Pulmonary artery endothelial cell (primary cell): ENCODE data around the gene WBP1L. TPM values are rescaled to one million over a fixed set of nuclear protein-coding genes. Genes with fewer than 3 reads are reported as not detected.
"Not testable (repeated sequence)": the region's sequence is repeated elsewhere in the genome, so short reads cannot be mapped to it uniquely, and the experiment has no call there.

Experiments
- DNase-seq: peaks from one replicate; pipeline ENCODE4 v3.0.0-alpha.2; 2011; ENCODE audit warnings: low read depth, low spot score
- total RNA-seq: library from RNA; depleted of rRNA; stranded (reverse); fragments of >200 nt; gene quantifications from 2 replicates; pipeline ENCODE4 v1.2.3, GENCODE V29; 2014

WBP1L gene
- total RNA-seq, 1 donor from 2014 or later, result 46.8 TPM

- no peak for DNase-seq
Observed at GRCh38 chr10:102804382-102805055, 60.8 kb downstream of the WBP1L start.

GRCh38 chr10:102808380-102808779 is 64.6 kb downstream of the WBP1L start:
- DNase-seq, result no peak

GRCh38 chr10:102811346-102811745 is 67.6 kb downstream of the WBP1L start:
- DNase-seq, result no peak

GRCh38 chr10:102812231-102812876 is 68.6 kb downstream of the WBP1L start:
- DNase-seq, result no peak

GRCh38 chr10:102813017-102813541 is 69.3 kb downstream of the WBP1L start:
- DNase-seq, result no peak

GRCh38 chr10:102813734-102814452 is 70.1 kb downstream of the WBP1L start:
- no peak for DNase-seq

GRCh38 chr10:102814453-102814871 is 70.7 kb downstream of the WBP1L start:
- DNase-seq, result peak; percentile 91

- no peak for DNase-seq
Observed at GRCh38 chr10:102814873-102815661, 71.3 kb downstream of the WBP1L start.

- peak; percentile 84 for DNase-seq
Observed at GRCh38 chr10:102815790-102816549, 72.2 kb downstream of the WBP1L start.

- DNase-seq, result no peak
Observed at GRCh38 chr10:102817175-102817574, 73.4 kb downstream of the WBP1L start.

GRCh38 chr10:102819054-102819453 is 75.3 kb downstream of the WBP1L start:
- DNase-seq, result no peak

- DNase-seq, result not testable (repeated sequence)
Observed at GRCh38 chr10:102820008-102820407, 76.3 kb downstream of the WBP1L start.

- no peak for DNase-seq
Observed at GRCh38 chr10:102822222-102822621, 78.5 kb downstream of the WBP1L start.

- DNase-seq, result no peak
Observed at GRCh38 chr10:102824664-102825063, 80.9 kb downstream of the WBP1L start.

- no peak for DNase-seq
Observed at GRCh38 chr10:102826148-102826796, 82.5 kb downstream of the WBP1L start.

- DNase-seq, result no peak
Observed at GRCh38 chr10:102827597-102827975, 83.8 kb downstream of the WBP1L start.

- DNase-seq, result no peak
Observed at GRCh38 chr10:102831322-102832071, 87.7 kb downstream of the WBP1L start.

GRCh38 chr10:102832248-102832647 is 88.5 kb downstream of the WBP1L start:
- DNase-seq, result no peak

- no peak for DNase-seq
Observed at GRCh38 chr10:102832987-102833386, 89.2 kb downstream of the WBP1L start.
